Endothelial cell of umbilical vein (primary cell): Measurements from ENCODE around the gene LAMC3. TPM values are rescaled to one million over a fixed set of nuclear protein-coding genes. Genes with fewer than 3 reads are reported as not detected.

Experiments
- BruUV-seq: library from RNA; stranded (reverse); fragments of 400-500 nt; replicated peaks from 2 replicates; lab custom pipeline; 2021; lab: Mats Ljungman, UMichigan
- CTCF ChIA-PET: fragments of 300-600, 350-600 bp; sonication (Branson Sonifier 250); formaldehyde crosslinking; loops from one replicate; lab custom pipeline; 2021; ENCODE audit warnings: antibody characterized with exemption, inconsistent platforms; lab: Charles Lee
- POLR2A ChIA-PET: fragments of 300-600, 350-600 bp; sonication (Branson Sonifier 250); formaldehyde crosslinking; loops from one replicate; lab custom pipeline; 2021; ENCODE audit warnings: antibody characterized with exemption, inconsistent platforms; lab: Charles Lee
- DNase-seq: peaks from one replicate; pipeline ENCODE4 v3.0.0-alpha.2; 2011; ENCODE audit warnings: low read depth, low spot score
- FAIRE-seq: peaks from 2 replicates; lab custom pipeline; 2011; peaks lifted over from hg19 to GRCh38; lab: Jason Lieb, UNC
- H2AFZ ChIP-seq: 2 replicates; pipeline ENCODE4 v1.6.0; 2012; ENCODE audit warnings: low read depth, low read length, control low read depth, inconsistent platforms
- H3K27ac ChIP-seq: 2 replicates; pipeline ENCODE4 v1.5.1; 2011; ENCODE audit warnings: low read depth, mild to moderate bottlenecking, control low read depth, low read length, moderate library complexity; ENCODE audit not compliant: insufficient read depth
- H3K27me3 ChIP-seq, 2 experiments: 2 replicates each; pipeline versions ENCODE4 v1.6.0 to v1.6.1; 2011; ENCODE audit warnings: low read length in 2 of 2, mixed read lengths in 1 of 2; ENCODE audit not compliant: control insufficient read depth in 2 of 2, insufficient read depth in 2 of 2
- H3K36me3 ChIP-seq, 2 experiments: 2 replicates in 1 of 2; 3 replicates in 1 of 2; pipeline ENCODE4 v1.5.1; 2011; ENCODE audit warnings: low read length in 2 of 2, mild to moderate bottlenecking in 1 of 2, moderate library complexity in 1 of 2; ENCODE audit not compliant: control insufficient read depth in 2 of 2, insufficient read depth in 2 of 2; ENCODE audit errors: extremely low read depth in 1 of 2
- H3K4me1 ChIP-seq: 3 replicates; pipeline ENCODE4 v1.5.1; 2011; ENCODE audit warnings: mild to moderate bottlenecking, low read length; ENCODE audit not compliant: control insufficient read depth, insufficient read depth; ENCODE audit errors: extremely low read depth
- H3K4me2 ChIP-seq: 2 replicates; pipeline ENCODE4 v1.6.1; 2011; ENCODE audit warnings: low read length, control low read depth, mixed read lengths; ENCODE audit not compliant: insufficient read depth
- H3K4me3 ChIP-seq, 3 experiments: fragments of 200-600 bp in 1 of 3; sonication (generic), shearing (Covaris generic) in 1 of 3; replicated peaks in 1 of 3; 2 replicates each; pipeline ENCODE4 v1.5.1; 2011 to 2016; ENCODE audit warnings: control low read depth in 3 of 3, low read length in 3 of 3, mild to moderate bottlenecking in 2 of 3, inconsistent platforms in 1 of 3, low read depth in 1 of 3, moderate library complexity in 1 of 3; ENCODE audit not compliant: insufficient read depth in 1 of 3
- H3K79me2 ChIP-seq: 2 replicates; pipeline ENCODE4 v1.6.0; 2012; ENCODE audit warnings: low read length, inconsistent platforms; ENCODE audit not compliant: control insufficient read depth, insufficient read depth
- H3K9ac ChIP-seq: replicated peaks from 2 replicates; pipeline ENCODE3; 2011; ENCODE audit warnings: low read length, control low read depth; ENCODE audit not compliant: insufficient read depth; ENCODE audit errors: extremely low read depth
- H3K9me1 ChIP-seq: replicated peaks from 3 replicates; pipeline ENCODE4 v1.6.0; 2011; ENCODE audit warnings: mild to moderate bottlenecking, low read length; ENCODE audit not compliant: control insufficient read depth, insufficient read depth; ENCODE audit errors: extremely low read depth
- H3K9me3 ChIP-seq: replicated peaks from 2 replicates; pipeline ENCODE4 v1.5.1; 2012; ENCODE audit warnings: low read length, inconsistent platforms; ENCODE audit not compliant: control insufficient read depth, insufficient read depth
- H4K20me1 ChIP-seq: replicated peaks from 2 replicates; pipeline ENCODE3; 2011; ENCODE audit warnings: mild to moderate bottlenecking, low read length; ENCODE audit not compliant: control insufficient read depth, insufficient read depth; ENCODE audit errors: extremely low read depth
- CTCF ChIP-seq, 2 donors: IDR thresholded peaks; 1 replicate in 1 of 2; 2 replicates in 1 of 2; pipeline ENCODE4 v1.5.1; 2011; ENCODE audit warnings: low read length in 2 of 2, mild to moderate bottlenecking in 2 of 2, moderate library complexity in 2 of 2, control low read depth in 1 of 2, inconsistent platforms in 1 of 2, low read depth in 1 of 2; ENCODE audit not compliant: insufficient read depth in 1 of 2; ENCODE audit errors: extremely low read depth in 1 of 2
- EZH2 ChIP-seq: IDR thresholded peaks from 2 replicates; pipeline ENCODE4 v1.6.1; 2012; ENCODE audit warnings: borderline replicate concordance, low read depth, mild to moderate bottlenecking, moderate library complexity, low read length, inconsistent platforms; ENCODE audit not compliant: severe bottlenecking
- FOS ChIP-seq: IDR thresholded peaks from 2 replicates; pipeline ENCODE4 v1.6.1; 2011; ENCODE audit warnings: mild to moderate bottlenecking, low read length, moderate library complexity, borderline replicate concordance; ENCODE audit not compliant: insufficient read depth
- GATA2 ChIP-seq: IDR thresholded peaks from 2 replicates; pipeline ENCODE4 v1.7.0; 2011; ENCODE audit warnings: low read depth, mild to moderate bottlenecking, moderate library complexity, mixed read lengths, low read length; ENCODE audit not compliant: insufficient read length, insufficient read depth
- JUN ChIP-seq: IDR thresholded peaks from 2 replicates; pipeline ENCODE4 v1.6.1; 2011; ENCODE audit warnings: borderline replicate concordance, low read depth; ENCODE audit not compliant: insufficient read length, insufficient read depth
- POLR2AphosphoS5 ChIP-seq: IDR thresholded peaks from 2 replicates; pipeline ENCODE4 v1.6.1; 2012; ENCODE audit warnings: low read depth, mild to moderate bottlenecking, control low read depth, low read length, moderate library complexity; ENCODE audit not compliant: insufficient read depth
- dilution Hi-C: fragments of 300-500 bp; cut with MboI; formaldehyde crosslinking; loops from one replicate; pipeline ENCODE4 v1.15.0; 2019; ENCODE audit warnings: low sequenced_read_pairs; ENCODE audit not compliant: extremely low pct_ligation_motif_present
- intact Hi-C: fragments of 100-400 bp; cut with micrococcal nuclease; formaldehyde crosslinking; loops from one replicate; pipeline ENCODE4 v1.10.0; 2022
- polyA plus RNA-seq, 4 experiments: library from polyadenylated mRNA; depleted of rRNA in 3 of 4; stranded (reverse) in 3 of 4; unstranded in 1 of 4; fragments of >200 nt; gene quantifications; 2 replicates each; pipeline versions ENCODE4 v1.2.1 to v1.2.3, GENCODE V29; 2011 to 2012; ENCODE audit warnings: missing spikeins in 1 of 4
- total RNA-seq: library from RNA; stranded (reverse); gene quantifications from 2 replicates; pipeline ENCODE4 v1.2.3, GENCODE V29; 2021

The LAMC3 gene
- total and polyA plus RNA-seq, 2 donors (not counting 3 experiments of a cell fraction or from before 2014, with no cell fraction given): 0.18 to 0.38 TPM

DNA sequence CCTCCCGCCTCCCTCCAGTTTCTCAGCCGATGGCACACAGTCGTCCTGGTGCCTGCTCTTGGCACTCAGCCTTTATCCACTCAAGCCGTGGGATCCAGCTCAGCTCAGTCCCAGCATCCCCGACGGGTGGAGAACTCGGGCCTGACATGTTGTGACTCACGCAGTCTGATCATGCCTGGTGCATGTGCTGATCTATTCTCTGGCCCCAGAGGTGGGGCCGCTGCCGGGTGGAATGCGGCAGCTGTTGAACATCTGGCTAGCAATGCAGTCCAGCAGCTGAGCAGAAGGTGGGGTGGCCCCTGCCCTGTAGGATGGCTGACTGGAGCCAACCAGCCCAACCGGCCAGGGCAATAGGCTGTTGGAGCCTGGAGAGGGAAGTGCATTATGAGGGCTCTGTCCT lies 85.6 kb downstream of the LAMC3 start:
- POLR2A ChIA-PET: no interaction called here
- Histone ChIP-seq H4K20me1 (no peaks in the 10 kb centered on the region), H3K27ac (no peak overlapping the region), H3K27me3 (peaks cover 8 to 14% of the 10 kb centered on the region in 2 experiments), H3K4me3 (no peak overlapping the region), H2AFZ (no peak overlapping the region), H3K9me1 (no peaks in the 10 kb centered on the region), H3K36me3 (no peaks in the 10 kb centered on the region), H3K9me3 (no peaks in the 10 kb centered on the region), H3K79me2 (no peaks in the 10 kb centered on the region), H3K9ac (no peak overlapping the region), H3K4me1 (peaks cover 5% of the 10 kb centered on the region), H3K4me2 (no peak overlapping the region)
- intact Hi-C loops: no loop called here
- BruUV-seq: no TSS peak
- CTCF ChIA-PET: interaction anchor here (0.6 to 0.9 kb wide), 3 partner anchors 36 to 242 kb away, joined by 3 to 4 read pairs (median 3); no protein-coding TSS in a partner anchor
- TF ChIP-seq GATA2 (no peak), CTCF (IDR thresholded peaks at IDR 0.05; ENCODE audit: extremely low read depth in 1 of 2, insufficient read depth in 1 of 2, low read depth in 1 of 2, low read length in 2 of 2) (no peak), FOS (no peak), EZH2 (no peak), JUN (no peak), POLR2AphosphoS5 (no peak)
- dilution Hi-C loops: no loop called here
- DNase-seq (no peak), FAIRE-seq (no peak)
